H9 (cell line): Measurements from ENCODE around the gene NEURL3. TPM values are rescaled to one million over a fixed set of nuclear protein-coding genes. Genes with fewer than 3 reads are reported as not detected.

ENCODE experiments used
- DNase-seq: peaks from one replicate; pipeline ENCODE4 v3.0.0-alpha.2; 2017
- H2AFZ ChIP-seq: one replicate; pipeline ENCODE4 v1.6.1; 2013; ENCODE audit warnings: mild to moderate bottlenecking, low read length, control low read depth, moderate library complexity
- H2AK5ac ChIP-seq: 2 replicates; pipeline ENCODE4 v1.6.1; 2013; ENCODE audit warnings: low read length, control low read depth, mixed read lengths; ENCODE audit not compliant: insufficient read length
- H2BK120ac ChIP-seq: one replicate; pipeline ENCODE4 v1.6.1; 2013; ENCODE audit warnings: low read depth, mild to moderate bottlenecking, low read length, control low read depth, inconsistent platforms; ENCODE audit not compliant: poor library complexity, severe bottlenecking
- H2BK12ac ChIP-seq: 2 replicates; pipeline ENCODE4 v1.6.1; 2013; ENCODE audit warnings: low read length, control low read depth, mixed read lengths, low read depth; ENCODE audit not compliant: insufficient read length
- H2BK15ac ChIP-seq: 2 replicates; pipeline ENCODE4 v1.6.1; 2013; ENCODE audit warnings: low read depth, low read length, control low read depth
- H2BK20ac ChIP-seq: one replicate; pipeline ENCODE4 v1.6.1; 2013; ENCODE audit warnings: low read depth, mild to moderate bottlenecking, low read length, control low read depth, inconsistent platforms; ENCODE audit not compliant: poor library complexity, severe bottlenecking
- H2BK5ac ChIP-seq: 2 replicates; pipeline ENCODE4 v1.6.1; 2013; ENCODE audit warnings: low read length, control low read depth, mixed read lengths; ENCODE audit not compliant: insufficient read length
- H3K14ac ChIP-seq: 2 replicates; pipeline ENCODE4 v1.6.1; 2013; ENCODE audit warnings: low read length, control low read depth; ENCODE audit not compliant: insufficient read depth
- H3K18ac ChIP-seq: 2 replicates; pipeline ENCODE4 v1.6.1; 2013; ENCODE audit warnings: low read depth, mild to moderate bottlenecking, mixed read lengths, low read length, control low read depth; ENCODE audit not compliant: insufficient read length
- H3K23ac ChIP-seq: 2 replicates; pipeline ENCODE4 v1.6.1; 2013; ENCODE audit warnings: low read length, control low read depth, mixed read lengths, low read depth; ENCODE audit not compliant: insufficient read length
- H3K23me2 ChIP-seq: 2 replicates; pipeline ENCODE4 v1.6.1; 2013; ENCODE audit warnings: low read depth, mild to moderate bottlenecking, mixed read lengths, low read length, control low read depth; ENCODE audit not compliant: insufficient read length, poor library complexity, severe bottlenecking
- H3K27ac ChIP-seq: 2 replicates; pipeline ENCODE4 v1.5.1; 2013; ENCODE audit warnings: low read length, control low read depth, mixed read lengths, low read depth; ENCODE audit not compliant: insufficient read length
- H3K27me3 ChIP-seq: 2 replicates; pipeline ENCODE4 v1.6.1; 2013; ENCODE audit warnings: low read length, control low read depth, inconsistent platforms; ENCODE audit not compliant: insufficient read depth
- H3K4ac ChIP-seq: 2 replicates; pipeline ENCODE4 v1.6.1; 2013; ENCODE audit warnings: low read depth, mild to moderate bottlenecking, control low read depth, inconsistent platforms, low read length, moderate library complexity
- H3K4me1 ChIP-seq: 2 replicates; pipeline ENCODE4 v1.6.1; 2013; ENCODE audit warnings: low read length, control low read depth, inconsistent platforms; ENCODE audit not compliant: insufficient read depth
- H3K4me2 ChIP-seq: 2 replicates; pipeline ENCODE4 v1.6.1; 2013; ENCODE audit warnings: low read length, control low read depth, mixed read lengths; ENCODE audit not compliant: insufficient read length, insufficient read depth
- H3K56ac ChIP-seq: 2 replicates; pipeline ENCODE4 v1.6.1; 2013; ENCODE audit warnings: low read depth, mild to moderate bottlenecking, mixed read lengths, low read length, control low read depth; ENCODE audit not compliant: insufficient read length
- H3K79me1 ChIP-seq: 2 replicates; pipeline ENCODE4 v1.6.1; 2013; ENCODE audit warnings: low read depth, mild to moderate bottlenecking, moderate library complexity, low read length, control low read depth, inconsistent platforms; ENCODE audit not compliant: insufficient read depth, poor library complexity, severe bottlenecking
- H3K79me2 ChIP-seq: 2 replicates; pipeline ENCODE4 v1.6.1; 2013; ENCODE audit warnings: low read length, control low read depth, inconsistent platforms; ENCODE audit not compliant: insufficient read depth
- H3K9ac ChIP-seq: 2 replicates; pipeline ENCODE4 v1.6.1; 2013; ENCODE audit warnings: low read length, control low read depth, mixed read lengths; ENCODE audit not compliant: insufficient read length; ENCODE audit errors: extremely low read depth
- H3K9me3 ChIP-seq: one replicate; pipeline ENCODE4 v1.6.1; 2013; ENCODE audit warnings: low read depth, low read length, inconsistent platforms; ENCODE audit not compliant: control insufficient read depth
- H3T11ph ChIP-seq: one replicate; pipeline ENCODE4 v1.6.1; 2013; ENCODE audit warnings: mild to moderate bottlenecking, low read length, control low read depth, inconsistent platforms
- H4K20me1 ChIP-seq: one replicate; pipeline ENCODE4 v1.6.1; 2013; ENCODE audit not compliant: control insufficient read depth, insufficient read length, insufficient read depth
- H4K5ac ChIP-seq: 2 replicates; pipeline ENCODE4 v1.6.1; 2013; ENCODE audit warnings: low read depth, mild to moderate bottlenecking, mixed read lengths, low read length, control low read depth; ENCODE audit not compliant: insufficient read length
- H4K8ac ChIP-seq: replicated peaks from 2 replicates; pipeline ENCODE4 v1.6.1; 2013; ENCODE audit warnings: low read length, control low read depth, mixed read lengths, low read depth; ENCODE audit not compliant: insufficient read length
- H4K91ac ChIP-seq: 2 replicates; pipeline ENCODE4 v1.6.1; 2013; ENCODE audit warnings: low read depth, mild to moderate bottlenecking, moderate library complexity, mixed read lengths, low read length, control low read depth; ENCODE audit not compliant: insufficient read length
- H3K27ac Mint-ChIP-seq, 3 experiments: 2 replicates in 2 of 3; 3 replicates in 1 of 3; pipeline ENCODE4 v1.8.0; 2020 to 2021; ENCODE audit warnings: mixed read lengths in 3 of 3, mild to moderate bottlenecking in 1 of 3, moderate library complexity in 1 of 3
- H3K27me3 Mint-ChIP-seq: 2 replicates; pipeline ENCODE4 v1.8.0; 2021; ENCODE audit warnings: low read depth, mild to moderate bottlenecking, moderate library complexity, mixed read lengths
- H3K36me3 Mint-ChIP-seq, 3 experiments: 2 replicates in 2 of 3; 3 replicates in 1 of 3; pipeline ENCODE4 v1.8.0; 2020 to 2021; ENCODE audit warnings: low read depth in 3 of 3, mixed read lengths in 3 of 3; ENCODE audit not compliant: insufficient read depth in 1 of 3
- H3K4me1 Mint-ChIP-seq, 2 experiments: 2 replicates each; pipeline ENCODE4 v1.8.0; 2020; ENCODE audit warnings: mixed read lengths in 2 of 2
- H3K4me3 Mint-ChIP-seq, 2 experiments: 2 replicates in 1 of 2; 3 replicates in 1 of 2; pipeline ENCODE4 v1.8.0; 2020 to 2021; ENCODE audit warnings: mild to moderate bottlenecking in 2 of 2, mixed read lengths in 2 of 2, moderate library complexity in 1 of 2
- H3K9me3 Mint-ChIP-seq, 2 experiments: 2 replicates in 1 of 2; 3 replicates in 1 of 2; pipeline ENCODE4 v1.8.0; 2020; ENCODE audit warnings: mild to moderate bottlenecking in 2 of 2, mixed read lengths in 2 of 2, moderate library complexity in 1 of 2
- CTCF ChIP-seq: fragments of 200-600 bp; sonication (generic); conservative IDR thresholded peaks from 3 replicates; pipeline ENCODE4 v1.8.0; 2021; ENCODE audit warnings: antibody characterized with exemption, mild to moderate bottlenecking
- WGBS: extraction: QIAGEN DNeasy Blood & Tissue Kit; methylation state at CpG from one replicate; pipeline ENCODE4 v1.1.7; 2013; ENCODE audit warnings: missing lambda C conversion rate, low lambda C conversion rate, mixed read lengths; ENCODE audit not compliant: insufficient read length; ENCODE audit errors: extremely low coverage; 5-methylcytosine and 5-hydroxymethylcytosine counted together
- total RNA-seq: library from RNA; stranded (reverse); gene quantifications from 2 replicates; pipeline ENCODE4 v1.2.1, GENCODE V29; 2021

The NEURL3 gene
- total RNA-seq, 1 experiment from 2014 or later = not detected

GRCh38 chr2:96539215-96539920, 34.2 kb upstream of the NEURL3 start:
- Histone ChIP-seq H3K23ac (no peak overlapping the region), H2AFZ (no peak overlapping the region), H3K79me2 (no peaks in the 10 kb centered on the region), H3K14ac (no peak overlapping the region; the same call in 1 of the 2 replicates), H4K91ac (no peak overlapping the region), H3K27me3 (peaks cover 12% of the 10 kb centered on the region; the same call in 1 of the 2 replicates), H2AK5ac (no peak overlapping the region), H2BK15ac (no peak overlapping the region), H3K4me1 (no peaks in the 10 kb centered on the region; the same call in 1 of the 2 replicates), H3K9ac (no peak overlapping the region), H3K4me2 (peak overlapping the region; percentile 83), H4K8ac (no peak overlapping the region), H2BK12ac (no peak overlapping the region), H3K79me1 (no peaks in the 10 kb centered on the region), H2BK20ac (no peak overlapping the region), H3K18ac (no peak overlapping the region), H2BK5ac (no peak overlapping the region), H3K4ac (no peak overlapping the region), H3K9me3 (no peaks in the 10 kb centered on the region), H4K20me1 (no peaks in the 10 kb centered on the region), H3K56ac (no peak overlapping the region), H3K27ac (no peak overlapping the region), H4K5ac (no peak overlapping the region), H3T11ph (no peak overlapping the region), H3K23me2 (peaks cover 19% of the 10 kb centered on the region), H2BK120ac (no peak overlapping the region)
- no peak for DNase-seq
- H3K36me3 Mint-ChIP-seq = peaks cover 0 to 4% (median 0%) of the 10 kb centered on the region in 3 experiments; a peak in 3 of 7 replicates
- peak overlapping the region; percentile 63 to 90 for H3K4me3 Mint-ChIP-seq
- WGBS = no CpG with 5 or more reads among the region's 9 CpGs
- peaks cover 25 to 34% of the 10 kb centered on the region in 2 experiments for H3K4me1 Mint-ChIP-seq
- peak overlapping the region in 2 of 3 experiments; percentile 19 to 75; a peak in 2 of 7 replicates for H3K27ac Mint-ChIP-seq
- no peak for TF ChIP-seq CTCF
- peaks cover 70% of the 10 kb centered on the region for H3K27me3 Mint-ChIP-seq
- H3K9me3 Mint-ChIP-seq = no peaks in the 10 kb centered on the region
